Bone marrow (tissue), 2 donors: ENCODE measurements around the gene CYP1B1.
"Not testable (repeated sequence)": the region's sequence is repeated elsewhere in the genome, so short reads cannot be mapped to it uniquely, and the experiment has no call there.

Source experiments
- DNase-seq, 2 donors: peaks; one replicate each; lab custom pipeline; 2025; lab: John Stamatoyannopoulos, UW

The CYP1B1 gene

DNA sequence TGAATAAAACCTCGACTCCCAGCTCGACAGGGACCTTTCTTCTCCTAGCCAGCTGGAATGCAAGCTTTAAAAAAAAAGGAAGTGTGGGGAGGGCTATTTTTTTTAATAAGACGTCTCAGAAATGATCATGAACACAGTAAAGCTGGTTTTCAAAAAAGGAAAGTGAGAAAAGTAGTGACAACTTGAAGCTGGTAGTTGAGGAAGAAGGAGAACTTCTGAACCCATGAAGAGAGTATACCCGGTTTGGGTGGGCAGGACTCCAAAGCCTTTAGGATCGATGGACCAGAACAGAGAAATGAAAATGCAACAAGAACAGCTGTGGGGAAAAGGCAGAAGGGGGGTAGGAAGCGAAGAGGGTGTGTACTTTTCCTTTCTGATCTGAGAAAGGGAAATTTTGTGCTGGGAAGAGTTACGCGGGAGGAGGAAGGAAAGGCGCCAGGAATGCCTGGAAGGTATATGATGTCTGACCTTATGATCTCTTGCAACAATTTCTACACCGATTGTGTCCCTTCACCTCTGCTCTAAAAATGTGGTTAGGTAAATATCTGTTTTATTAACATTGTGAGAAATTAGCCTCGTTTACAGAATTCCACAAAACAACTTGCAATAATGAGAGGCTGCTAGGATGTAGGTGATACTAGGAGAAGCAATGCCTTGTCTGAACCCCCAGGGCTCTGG is 22.6 kb upstream of the CYP1B1 start:
- DNase-seq, result no peak

DNA sequence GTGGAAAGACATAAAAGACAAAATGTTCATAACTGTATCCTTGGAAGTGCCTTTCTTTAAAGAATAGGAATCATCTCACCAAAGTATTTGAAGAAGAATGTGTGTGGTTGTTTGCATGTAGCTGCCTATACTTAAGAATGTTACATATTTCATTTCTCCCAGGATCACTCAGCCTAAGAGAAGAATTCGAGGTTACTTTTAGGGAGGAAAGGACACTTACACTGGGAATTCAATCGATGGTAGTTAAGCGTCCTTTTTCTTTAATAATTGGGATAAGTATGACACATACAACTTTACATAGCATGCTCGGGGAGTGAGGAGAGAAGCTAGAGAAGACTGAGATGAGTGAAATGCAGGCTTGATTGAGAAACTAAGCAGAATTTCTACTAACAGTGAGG is 22.0 kb upstream of the CYP1B1 start:
- DNase-seq, result no peak

DNA sequence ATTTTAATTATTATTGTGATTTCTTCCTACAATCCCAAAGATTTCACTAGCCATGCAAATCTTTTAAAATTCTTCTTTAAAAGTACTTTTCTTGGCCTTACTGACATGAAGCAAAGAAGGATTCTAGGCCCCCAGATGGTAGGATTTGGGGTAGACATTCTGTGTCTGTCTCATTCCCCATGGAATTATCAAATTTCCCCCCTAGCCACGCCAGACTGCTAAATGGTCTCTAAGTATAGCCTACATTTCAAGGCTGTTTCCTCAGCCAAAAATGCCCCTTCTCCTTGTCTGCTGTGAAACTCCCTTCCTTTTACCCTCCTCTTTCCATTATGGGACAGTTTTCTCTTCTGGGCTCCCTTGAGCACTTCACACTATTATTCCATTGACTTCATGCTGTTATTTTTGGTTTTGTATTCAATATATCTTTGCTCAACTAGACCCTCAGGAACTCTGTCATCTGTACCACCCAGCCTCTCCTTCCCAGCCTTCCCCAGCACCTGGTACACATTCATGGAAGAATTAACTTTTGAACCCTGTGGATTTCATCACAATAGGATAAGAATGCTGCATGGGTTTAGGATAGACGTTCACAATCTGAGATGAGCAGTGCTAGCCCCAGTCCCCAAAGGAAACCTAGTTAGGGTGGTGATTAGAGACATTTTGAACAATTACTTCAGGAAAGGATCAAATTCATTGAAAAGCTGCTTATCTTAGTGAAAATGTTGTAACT is 21.5 kb upstream of the CYP1B1 start:
- DNase-seq, result no peak

DNA sequence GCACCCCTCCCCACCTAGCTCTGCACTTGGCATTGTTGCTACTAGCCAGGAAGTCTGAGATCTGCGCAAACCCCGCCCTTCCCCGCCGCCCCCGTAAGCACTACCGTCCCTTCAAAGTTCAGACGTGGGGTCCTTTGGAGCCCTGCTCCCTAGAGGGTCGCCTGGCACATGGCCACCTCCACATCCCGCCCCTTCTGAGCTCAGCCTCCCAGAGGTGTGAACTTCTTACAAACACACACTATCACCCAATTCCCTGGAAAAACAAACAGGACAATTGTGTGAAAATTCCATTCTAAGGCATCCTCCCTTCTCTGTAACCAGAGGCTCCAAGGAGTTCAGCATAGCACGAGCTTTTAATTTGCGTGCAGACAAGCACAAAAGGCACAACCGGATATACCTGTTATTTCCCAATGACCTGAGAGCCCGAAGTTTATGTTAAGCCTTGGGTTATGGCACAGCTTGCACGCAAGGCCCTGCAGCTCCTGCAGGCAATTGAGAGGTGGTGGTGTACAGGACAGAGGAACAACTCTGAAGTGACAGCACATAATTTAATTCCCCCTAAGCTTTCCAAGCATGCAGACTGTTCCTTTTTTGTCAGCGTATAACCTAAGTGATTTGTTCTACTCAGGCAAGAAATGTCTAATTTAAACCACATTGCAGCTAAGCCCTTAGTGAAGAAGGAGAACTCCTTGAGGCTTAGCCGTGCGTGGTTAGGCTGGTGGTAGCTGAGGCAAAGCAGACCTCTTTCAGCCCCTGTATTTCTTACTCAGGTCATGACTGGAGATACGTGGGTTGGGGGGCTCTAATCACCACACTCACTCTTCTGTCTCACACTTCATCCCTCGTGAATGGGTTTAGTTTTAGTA is 20.3 kb upstream of the CYP1B1 start:
- no peak for DNase-seq

DNA sequence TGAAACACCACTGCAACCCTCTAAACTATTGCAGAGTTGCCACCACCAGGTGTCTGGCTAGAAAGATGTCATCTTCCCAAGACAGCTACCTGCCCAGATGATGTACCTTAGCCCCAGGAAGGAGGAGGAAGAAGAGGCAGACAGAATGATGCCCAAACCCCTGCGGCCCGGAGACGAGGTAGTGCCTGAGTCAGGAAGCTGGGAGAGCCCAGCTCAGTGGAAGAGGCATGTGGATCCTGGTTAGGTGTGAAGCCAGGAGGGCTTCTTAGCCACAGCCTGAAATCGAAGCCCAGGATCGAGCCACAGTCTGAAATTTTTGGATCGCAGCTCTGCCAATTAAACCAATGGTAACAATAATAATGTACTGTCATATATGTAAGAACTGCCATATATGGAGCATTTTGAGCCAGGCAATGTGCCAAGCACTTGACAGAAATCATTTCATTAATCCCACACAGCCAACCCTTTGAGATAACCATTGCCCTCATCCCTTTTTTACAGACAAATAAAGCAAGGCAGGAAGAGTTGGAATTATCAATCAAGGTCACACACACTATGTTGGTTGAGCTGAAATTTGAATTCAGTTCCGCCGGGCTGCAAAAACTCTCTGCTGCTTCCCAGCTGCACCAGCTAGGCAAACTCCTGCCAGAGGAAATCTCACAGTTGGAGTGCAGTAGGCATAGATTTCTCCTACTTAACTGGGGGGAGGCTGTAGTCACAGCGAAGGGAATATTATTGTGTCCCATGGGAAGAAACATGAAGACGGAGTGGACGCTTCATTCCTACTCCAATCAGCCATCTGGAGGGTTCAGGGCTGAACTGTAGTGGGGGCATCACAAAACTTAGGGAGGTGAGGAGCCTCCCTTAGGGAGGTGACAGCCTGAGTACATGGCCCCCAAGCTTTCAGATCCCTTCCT is 19.4 kb upstream of the CYP1B1 start:
- no peak for DNase-seq

DNA sequence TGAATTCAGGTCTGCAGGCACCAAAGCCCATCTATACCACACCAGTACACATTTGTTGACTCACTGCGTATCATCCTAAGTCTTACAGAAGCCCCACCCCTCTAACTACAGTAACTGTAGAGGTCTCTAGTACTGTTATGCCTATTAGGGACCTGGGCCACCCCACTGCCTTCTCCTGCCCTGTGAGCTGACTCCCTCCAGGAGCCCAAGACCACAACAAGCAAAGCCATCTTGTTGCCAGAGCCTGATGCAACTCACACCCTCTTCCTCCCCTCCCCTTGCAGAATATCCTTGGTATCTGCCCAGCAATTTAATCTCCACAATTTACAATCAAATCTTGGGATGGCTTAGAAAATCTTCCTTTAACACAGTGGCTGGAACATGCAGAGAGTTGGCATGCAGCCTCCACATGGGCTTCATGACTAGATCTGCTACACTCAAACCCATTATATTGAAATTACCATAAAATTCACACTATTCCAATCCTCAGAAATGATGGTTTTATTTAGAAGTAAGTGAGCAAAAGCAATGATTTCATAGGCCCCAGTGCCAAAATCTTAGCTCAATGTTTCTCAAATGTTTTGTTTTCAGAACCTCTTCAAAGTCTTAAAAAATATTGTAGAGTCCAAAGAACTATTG is 17.7 kb upstream of the CYP1B1 start:
- DNase-seq, result no peak

DNA sequence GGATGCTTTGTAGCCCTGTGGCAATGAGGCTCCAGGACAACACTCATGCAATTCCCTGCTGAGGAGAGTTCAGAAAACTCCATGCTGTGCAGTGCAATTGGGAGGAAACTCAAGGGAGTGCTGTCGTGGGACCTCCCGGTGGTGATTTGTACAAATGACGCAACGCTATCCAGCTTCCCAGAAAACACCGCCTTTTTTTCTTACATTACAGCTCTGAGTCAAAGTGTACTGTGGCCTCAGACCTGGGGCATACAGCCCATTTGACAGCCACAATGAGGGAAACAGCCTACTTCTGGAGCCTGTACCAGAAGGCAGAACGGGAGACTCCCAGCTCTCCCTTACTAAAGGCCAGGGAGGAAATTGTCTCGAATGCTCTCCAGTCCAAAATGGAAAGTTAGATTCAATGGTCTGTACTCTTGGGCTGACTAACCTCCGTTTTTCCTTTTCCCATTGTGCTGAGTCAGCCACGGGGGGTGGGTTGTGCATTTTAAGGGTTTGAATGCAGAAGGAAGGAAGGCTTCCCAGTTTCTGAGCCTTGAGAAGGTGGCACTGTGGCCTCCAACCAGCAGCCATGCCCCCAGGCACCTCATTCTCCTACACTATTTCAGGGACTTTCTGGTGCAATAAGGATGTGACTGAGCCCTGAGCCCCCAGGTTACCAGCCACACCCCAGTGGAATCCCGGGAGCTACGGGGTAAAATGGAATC is 16.4 kb upstream of the CYP1B1 start:
- no peak for DNase-seq

DNA sequence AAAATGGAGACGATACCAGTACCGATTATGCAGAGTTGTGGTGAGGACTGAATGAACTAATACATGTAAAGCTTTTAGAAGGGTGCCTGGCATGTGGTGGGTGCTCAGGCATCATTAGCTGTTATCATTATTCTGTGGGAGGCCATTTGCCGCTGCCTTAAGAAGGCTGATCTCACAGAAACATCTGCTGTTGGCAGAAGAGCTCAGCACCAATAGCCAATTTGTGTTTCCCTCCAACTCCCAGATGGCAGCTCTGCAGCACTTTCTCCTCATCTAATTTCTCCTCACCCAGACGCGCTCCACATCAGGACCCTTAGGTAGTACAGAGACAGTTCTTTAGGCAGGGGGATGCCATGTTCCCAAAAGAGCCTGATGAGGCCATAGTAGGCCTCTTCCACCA is 15.8 kb upstream of the CYP1B1 start:
- no peak for DNase-seq

DNA sequence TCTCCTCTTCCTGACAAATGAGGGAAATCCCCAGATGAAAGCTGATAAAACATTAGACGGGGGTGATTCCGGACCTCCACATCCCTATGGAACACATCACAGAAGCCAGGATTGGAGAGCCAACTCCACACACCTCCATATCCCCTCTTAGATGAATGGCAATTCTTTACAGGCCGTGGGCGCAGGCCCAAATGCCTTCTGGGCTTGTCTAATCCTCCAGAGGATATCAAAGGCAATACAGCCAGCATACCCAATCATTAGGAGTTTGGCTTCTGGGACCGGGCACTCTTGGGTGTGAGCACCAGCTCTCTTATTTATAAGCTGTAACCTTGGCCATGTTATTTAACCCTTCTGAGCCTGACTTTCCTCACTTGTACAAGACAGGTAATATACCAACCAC is 15.0 kb upstream of the CYP1B1 start:
- no peak for DNase-seq

DNA sequence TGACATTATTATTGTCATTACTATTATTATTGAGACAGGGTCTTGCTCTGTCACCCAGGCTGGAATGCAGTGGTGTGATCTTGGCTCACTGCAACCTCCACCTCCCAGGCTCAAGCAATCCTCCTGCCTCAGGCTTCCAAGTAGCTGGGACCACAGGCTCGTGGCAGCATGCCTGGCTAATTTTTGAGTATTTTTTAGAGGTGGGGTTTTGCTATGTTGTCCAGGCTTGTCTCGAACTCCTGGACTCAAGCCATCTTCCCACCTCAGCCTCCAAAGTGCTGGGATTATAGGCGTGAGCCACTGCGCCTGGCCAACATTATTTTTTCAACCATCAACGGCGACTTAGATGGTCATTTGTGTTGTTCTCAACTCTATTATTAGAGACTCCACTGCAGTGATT is 14.3 kb upstream of the CYP1B1 start:
- not testable (repeated sequence) for DNase-seq

DNA sequence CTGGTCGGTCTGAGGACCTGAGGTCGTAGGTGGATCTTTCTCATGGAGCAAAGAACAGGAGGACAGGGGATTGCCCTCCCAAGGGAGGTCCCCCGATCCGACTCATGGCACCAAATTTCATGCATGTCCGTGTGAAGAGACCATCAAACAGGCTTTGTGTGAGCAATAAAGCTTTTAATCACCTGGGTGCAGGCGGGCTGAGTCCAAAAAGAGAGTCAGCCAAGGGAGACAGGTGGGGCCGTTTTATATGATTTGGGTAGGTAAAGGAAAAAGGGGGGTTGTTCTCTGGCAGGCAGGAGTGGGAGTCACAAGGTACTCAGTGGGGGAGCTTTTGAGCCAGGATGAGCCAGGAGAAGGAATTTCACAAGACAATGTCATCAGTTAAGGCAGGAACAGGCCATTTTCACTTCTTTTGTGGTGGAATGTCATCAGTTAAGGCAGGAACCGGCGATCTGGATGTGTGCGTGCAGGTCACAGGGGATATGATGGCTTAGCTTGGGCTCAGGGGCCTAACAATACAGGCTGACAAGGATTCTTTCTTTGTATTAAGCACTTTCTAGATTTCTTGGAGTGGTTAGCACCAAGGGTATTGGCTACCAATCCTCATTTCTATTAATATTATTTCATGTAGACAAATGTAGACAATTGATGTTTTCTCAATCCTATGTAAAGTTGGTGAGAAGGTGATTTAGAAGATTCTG is 10.2 kb upstream of the CYP1B1 start:
- DNase-seq, result not testable (repeated sequence)

DNA sequence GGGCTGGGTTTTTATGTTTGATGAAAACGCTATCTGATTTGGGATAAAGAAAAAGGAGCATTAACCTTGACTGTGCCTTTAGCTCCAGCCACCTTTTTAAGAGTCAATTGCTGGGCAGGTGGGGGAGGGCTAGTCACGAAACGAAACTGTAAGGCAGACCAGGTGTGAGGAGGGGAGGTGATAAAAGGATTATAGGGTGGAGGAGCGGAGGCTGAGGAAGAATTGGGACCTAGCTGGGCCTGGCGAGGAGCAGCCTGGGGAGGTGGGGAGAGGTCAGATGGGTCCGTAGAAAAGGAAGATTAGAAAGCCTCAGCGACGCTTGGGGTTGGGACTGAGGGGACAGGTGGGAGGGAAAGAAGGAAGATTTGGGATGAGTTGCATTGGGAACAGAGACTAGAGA is 8.6 kb upstream of the CYP1B1 start:
- not testable (repeated sequence) for DNase-seq

DNA sequence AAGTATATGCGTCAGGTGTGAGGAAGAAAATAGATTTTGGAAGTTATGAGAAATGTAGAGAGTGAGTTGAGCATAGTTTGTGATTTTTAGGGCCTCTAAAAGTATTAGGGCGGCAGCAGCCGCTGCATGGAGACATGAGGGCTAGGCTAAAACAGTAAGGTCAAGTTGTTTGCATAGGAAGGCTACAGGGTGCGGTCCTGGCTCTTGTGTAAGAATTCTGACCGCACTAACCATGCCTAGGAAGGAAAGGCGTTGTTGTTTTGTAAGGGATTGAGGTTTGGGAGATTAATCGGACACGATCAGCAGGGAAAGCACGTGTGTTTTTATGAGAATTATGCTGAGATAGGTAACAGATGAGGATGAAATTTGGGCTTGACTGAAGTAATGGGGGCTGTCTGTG is 6.8 kb upstream of the CYP1B1 start:
- DNase-seq, result not testable (repeated sequence)

DNA sequence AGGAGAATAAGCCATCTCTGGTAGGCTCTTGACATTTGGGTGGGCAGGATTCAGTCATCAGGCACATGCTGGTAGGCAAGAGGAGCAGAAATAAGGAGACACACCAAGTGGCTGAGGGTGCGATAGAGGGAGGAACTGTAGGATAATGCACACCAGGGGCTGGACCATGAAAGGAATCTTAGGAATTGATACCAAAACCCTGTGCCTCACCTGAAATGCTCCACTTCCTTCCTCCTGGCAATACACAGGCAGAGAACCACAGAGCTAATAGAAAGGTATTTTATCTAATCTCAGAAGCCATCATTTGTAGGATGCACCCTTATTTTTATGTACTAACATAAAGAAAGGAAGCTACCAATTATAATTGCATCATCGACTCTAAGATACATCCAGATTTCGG is 4.4 kb upstream of the CYP1B1 start:
- no peak for DNase-seq

DNA sequence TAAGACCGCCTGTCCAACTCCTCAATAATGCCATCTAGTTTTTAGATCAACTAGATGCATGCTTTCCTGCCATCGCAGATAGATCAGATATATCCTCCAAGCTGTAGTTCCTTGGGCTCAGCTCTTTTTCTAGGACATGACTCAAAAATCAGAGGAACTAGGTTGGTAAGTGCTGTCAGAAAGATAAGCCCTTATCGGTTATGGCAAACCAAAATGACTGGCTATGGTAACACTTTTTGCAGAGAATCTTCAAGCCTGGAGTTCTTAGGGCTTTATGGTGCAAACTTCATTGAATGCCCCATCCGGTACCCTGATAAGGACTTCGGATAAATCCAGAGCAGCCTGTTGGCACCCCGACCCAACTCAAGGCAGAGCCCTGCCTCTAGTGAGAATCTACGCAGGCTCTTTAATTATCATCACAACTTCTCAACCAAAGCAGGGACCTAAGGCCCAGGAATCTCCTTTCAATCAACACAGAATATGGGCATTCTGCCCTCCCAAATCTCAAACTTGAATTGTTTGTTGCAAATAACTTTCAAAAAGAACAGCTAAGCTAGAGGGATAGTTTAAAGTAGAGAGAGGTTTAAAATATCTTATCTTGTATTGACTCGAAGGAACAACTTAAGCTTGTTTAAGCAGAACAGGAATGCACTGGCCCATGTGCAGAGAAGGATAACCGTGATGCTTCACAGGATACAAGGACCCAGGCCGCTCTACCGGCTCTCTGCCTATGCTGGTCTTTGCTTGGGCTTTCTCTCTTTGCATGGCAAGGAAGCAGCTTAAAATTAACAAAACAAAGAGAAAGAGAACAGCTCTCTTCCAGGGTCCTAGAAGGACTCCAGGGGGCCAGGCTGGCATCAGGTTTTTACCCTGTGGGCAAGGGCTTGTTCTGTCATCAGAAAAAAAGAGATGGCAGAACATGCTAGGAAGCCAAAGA is 3.4 kb upstream of the CYP1B1 start:
- DNase-seq, result no peak

DNA sequence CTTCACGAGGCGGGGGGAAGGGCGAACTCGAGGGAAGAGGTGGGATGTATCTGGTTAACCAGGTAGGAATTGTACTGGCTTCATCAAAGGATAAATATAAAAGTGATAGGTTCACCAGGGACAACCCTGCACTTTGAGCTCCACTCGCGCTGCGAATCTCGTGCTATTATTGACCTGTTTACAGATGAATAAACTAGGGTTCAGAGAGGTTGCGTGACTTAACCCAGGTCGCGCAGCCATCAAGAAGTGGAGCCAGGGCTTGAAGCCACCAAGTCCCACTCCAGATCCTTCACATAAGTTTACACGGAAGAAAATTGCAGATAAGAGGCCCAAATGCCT is 1.4 kb upstream of the CYP1B1 start:
- no peak for DNase-seq

DNA sequence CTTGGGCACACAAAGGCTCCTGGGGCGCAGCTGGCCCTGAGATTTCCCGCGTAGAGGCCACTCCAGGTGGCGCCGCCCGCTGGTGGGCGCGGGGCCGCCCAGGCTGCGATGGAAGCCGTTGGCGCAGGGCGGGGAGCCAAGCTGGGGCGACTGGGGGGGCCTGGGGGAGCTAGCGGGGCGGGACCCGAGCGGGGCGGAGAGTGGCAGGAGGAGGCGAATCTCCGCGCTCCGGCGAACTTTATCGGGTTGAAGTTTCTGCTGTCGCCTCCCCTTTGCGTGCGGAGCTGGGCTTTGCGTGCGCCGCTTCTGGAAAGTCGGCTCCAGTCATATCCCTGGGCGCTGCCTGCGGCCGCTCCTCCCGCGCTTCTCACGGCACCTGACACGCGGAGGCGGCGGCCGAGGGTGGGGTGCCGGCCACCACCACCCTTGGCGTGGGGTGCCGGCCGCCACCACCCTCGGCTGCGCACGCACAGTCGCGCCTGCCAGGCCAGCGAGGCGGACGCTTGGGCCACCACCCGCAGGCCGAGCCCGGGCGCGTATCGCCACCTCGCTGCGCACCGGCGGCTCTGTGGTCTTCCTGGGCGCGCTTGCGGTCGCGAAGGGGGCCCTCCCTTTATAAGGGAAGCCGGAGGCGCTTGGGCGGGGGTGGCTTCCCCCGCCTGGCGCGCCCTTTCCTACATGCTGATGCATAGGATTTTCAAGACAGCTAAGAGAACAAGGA is 919 bp upstream of the CYP1B1 start:
- DNase-seq, result peak in 1 of 2 donors; percentile 77

DNA sequence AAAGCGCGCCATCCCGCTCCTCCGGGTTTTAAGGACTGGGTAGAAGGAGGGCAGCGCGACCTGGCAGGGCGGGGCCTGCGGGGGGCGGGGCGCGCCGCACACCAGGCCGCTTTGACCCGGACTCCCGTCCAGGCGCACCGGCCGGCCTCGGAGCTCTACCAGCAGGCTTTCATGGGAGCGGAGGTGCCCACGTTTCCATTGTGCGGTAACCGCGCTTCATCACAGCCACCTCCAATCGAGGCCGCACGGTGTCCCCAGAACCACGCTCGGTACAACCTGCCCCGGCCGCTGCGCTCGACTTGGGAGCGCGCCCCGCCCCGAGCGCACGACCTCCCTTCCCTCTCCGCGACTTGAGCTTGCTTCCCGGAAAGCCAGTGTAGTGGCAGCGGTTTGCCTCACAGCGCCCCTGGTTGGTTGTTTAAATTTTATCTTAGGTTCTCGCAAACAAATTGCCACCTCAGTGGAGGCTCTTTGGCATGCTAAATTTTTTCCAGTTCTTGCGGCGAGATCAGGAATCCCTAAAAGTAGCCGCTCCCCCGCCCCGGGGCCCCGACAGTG is 280 bp upstream of the CYP1B1 start:
- peak in 1 of 2 donors; percentile 77 for DNase-seq
